Lower lobe of right lung (tissue), 2 donors: ENCODE results near the gene ASTN2. TPM values are rescaled to one million over a fixed set of nuclear protein-coding genes. Genes with fewer than 3 reads are reported as not detected.

ENCODE experiments used
- ATAC-seq, 2 donors: fragments of 200-7000 bp; cut with Tn5 transposase; one replicate each; pipeline ENCODE4 v1.9.1; 2020 to 2022; ENCODE audit warnings: mild to moderate bottlenecking in 2 of 2, moderate library complexity in 2 of 2
- DNase-seq: peaks from one replicate; pipeline ENCODE4 v3.0.0-alpha.2; 2020
- H3K27ac ChIP-seq: fragments of 200-600 bp; one replicate; pipeline ENCODE4 v1.8.0; 2022
- H3K27me3 ChIP-seq: fragments of 200-600 bp; one replicate; pipeline ENCODE4 v1.8.0; 2022; ENCODE audit warnings: low read depth
- H3K36me3 ChIP-seq: fragments of 200-600 bp; one replicate; pipeline ENCODE4 v1.8.0; 2022; ENCODE audit warnings: mild to moderate bottlenecking
- H3K4me1 ChIP-seq: fragments of 200-600 bp; one replicate; pipeline ENCODE4 v1.8.0; 2022
- H3K4me3 ChIP-seq: fragments of 200-600 bp; one replicate; pipeline ENCODE4 v1.8.0; 2022; ENCODE audit warnings: mild to moderate bottlenecking
- H3K9me3 ChIP-seq: fragments of 200-600 bp; one replicate; pipeline ENCODE4 v1.8.0; 2022
- intact Hi-C: fragments of 100-400 bp; cut with DNase I; formaldehyde crosslinking; loops from one replicate; pipeline ENCODE4 v1.11.0; 2022
- total RNA-seq: library from RNA; stranded (reverse); fragmentation: NEBNext Ultra II Directional; extraction: Animal tissue kit (Norgen Biotek cat#: 25700); gene quantifications from one replicate; pipeline ENCODE4 v1.2.1, GENCODE V29; 2021
- TF ChIP-seq, protein P1 (sequence below): fragments of 200-600 bp; IDR thresholded peaks from one replicate; pipeline ENCODE4 v1.8.0; 2022; ENCODE audit warnings: antibody characterized with exemption, mild to moderate bottlenecking
- donor health status: DM: no; HTN: yes; CAD: no; lungs with severe emphysema.

Gene ASTN2
- total RNA-seq, 1 donor from 2014 or later, result 4.3 TPM

GRCh38 chr9:116546711-116547581, 867.9 kb downstream of the ASTN2 start:
- no peak overlapping the region for H3K27ac ChIP-seq
- H3K27me3 ChIP-seq, result no peaks in the 10 kb centered on the region
- no peak overlapping the region for H3K4me3 ChIP-seq
- ATAC-seq (no peak), DNase-seq (no peak)
- intact Hi-C loops, result no loop called here
- no peaks in the 10 kb centered on the region for H3K36me3 ChIP-seq
- TF ChIP-seq, protein P1, sequence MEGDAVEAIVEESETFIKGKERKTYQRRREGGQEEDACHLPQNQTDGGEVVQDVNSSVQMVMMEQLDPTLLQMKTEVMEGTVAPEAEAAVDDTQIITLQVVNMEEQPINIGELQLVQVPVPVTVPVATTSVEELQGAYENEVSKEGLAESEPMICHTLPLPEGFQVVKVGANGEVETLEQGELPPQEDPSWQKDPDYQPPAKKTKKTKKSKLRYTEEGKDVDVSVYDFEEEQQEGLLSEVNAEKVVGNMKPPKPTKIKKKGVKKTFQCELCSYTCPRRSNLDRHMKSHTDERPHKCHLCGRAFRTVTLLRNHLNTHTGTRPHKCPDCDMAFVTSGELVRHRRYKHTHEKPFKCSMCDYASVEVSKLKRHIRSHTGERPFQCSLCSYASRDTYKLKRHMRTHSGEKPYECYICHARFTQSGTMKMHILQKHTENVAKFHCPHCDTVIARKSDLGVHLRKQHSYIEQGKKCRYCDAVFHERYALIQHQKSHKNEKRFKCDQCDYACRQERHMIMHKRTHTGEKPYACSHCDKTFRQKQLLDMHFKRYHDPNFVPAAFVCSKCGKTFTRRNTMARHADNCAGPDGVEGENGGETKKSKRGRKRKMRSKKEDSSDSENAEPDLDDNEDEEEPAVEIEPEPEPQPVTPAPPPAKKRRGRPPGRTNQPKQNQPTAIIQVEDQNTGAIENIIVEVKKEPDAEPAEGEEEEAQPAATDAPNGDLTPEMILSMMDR, result no peak
- H3K9me3 ChIP-seq, result no peaks in the 10 kb centered on the region
- peaks cover 21% of the 10 kb centered on the region for H3K4me1 ChIP-seq

GRCh38 chr9:116544896-116545295, 870.0 kb downstream of the ASTN2 start:
- TF ChIP-seq, protein P1, result no peak
- H3K27me3 ChIP-seq, result no peaks in the 10 kb centered on the region
- H3K36me3 ChIP-seq, result no peaks in the 10 kb centered on the region
- no peak for DNase-seq
- H3K4me1 ChIP-seq, result peaks cover 8% of the 10 kb centered on the region
- no peak overlapping the region for H3K27ac ChIP-seq
- no peak overlapping the region for H3K4me3 ChIP-seq
- intact Hi-C loops, result no loop called here
- H3K9me3 ChIP-seq, result no peaks in the 10 kb centered on the region
- ATAC-seq, result no peak

DNA sequence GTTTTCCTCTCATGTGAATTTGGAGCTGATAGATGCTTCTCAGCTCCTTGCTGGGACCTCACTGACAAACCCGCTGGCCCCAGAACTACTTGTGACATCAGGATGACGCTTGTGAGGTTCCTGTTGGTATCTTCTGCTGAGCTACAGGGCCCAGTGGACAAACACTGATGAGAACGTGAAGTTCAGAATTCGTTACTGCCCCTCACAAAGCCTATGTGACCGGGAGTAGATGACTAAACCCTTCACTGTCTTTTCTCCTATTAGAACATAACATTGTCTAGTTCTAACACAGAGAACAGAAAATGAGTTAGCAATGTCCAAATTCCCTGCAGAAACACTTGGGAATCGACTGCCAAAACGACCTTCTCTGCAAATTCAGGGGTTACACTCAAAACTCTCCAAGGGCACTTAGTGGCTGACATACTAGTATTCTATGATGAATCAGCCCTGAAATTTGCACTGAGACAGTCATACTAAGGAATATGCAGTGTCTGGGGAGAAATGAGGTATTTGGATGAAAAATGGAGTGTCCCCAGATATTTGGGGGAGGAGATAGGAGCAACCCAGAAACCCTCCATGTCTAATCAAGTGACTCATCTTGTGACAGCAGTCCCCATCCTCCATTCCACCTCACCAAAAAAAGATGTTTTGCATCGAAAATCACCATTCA, 871.0 kb downstream of the ASTN2 start:
- intact Hi-C loops, result no loop called here
- no peak overlapping the region for H3K27ac ChIP-seq
- TF ChIP-seq, protein P1, result no peak

DNA sequence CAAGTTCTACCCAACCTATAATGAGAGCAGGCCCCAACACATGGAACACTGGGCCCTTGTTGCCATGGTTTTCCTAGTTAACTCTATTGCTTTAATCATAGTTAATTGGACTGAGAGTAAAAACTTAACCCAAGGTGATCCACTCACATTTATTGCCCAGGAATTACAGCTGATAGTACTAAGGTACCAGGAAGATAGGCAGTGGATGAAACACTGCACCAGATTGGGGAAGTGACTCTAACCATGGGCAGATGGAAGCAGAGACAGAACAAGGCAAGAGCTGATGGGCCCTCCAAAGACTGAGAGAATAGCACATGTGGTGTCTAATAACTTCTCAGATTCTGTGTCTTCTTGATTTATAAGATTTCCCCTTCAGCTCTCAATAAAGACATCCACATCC, 873.5 kb downstream of the ASTN2 start:
- Histone ChIP-seq H3K4me1 (no peaks in the 10 kb centered on the region), H3K9me3 (no peaks in the 10 kb centered on the region), H3K36me3 (no peaks in the 10 kb centered on the region), H3K27ac (no peak overlapping the region), H3K4me3 (no peak overlapping the region), H3K27me3 (no peaks in the 10 kb centered on the region)
- intact Hi-C loops, result no loop called here
- TF ChIP-seq, protein P1, result no peak
- DNase-seq (no peak), ATAC-seq (no peak)

More for the DNA sequence above, 871.0 kb downstream of the ASTN2 start:
- peaks cover 3% of the 10 kb centered on the region for H3K4me1 ChIP-seq
- ATAC-seq, result no peak
- no peaks in the 10 kb centered on the region for H3K27me3 ChIP-seq
- DNase-seq, result no peak
- no peaks in the 10 kb centered on the region for H3K36me3 ChIP-seq
- no peaks in the 10 kb centered on the region for H3K9me3 ChIP-seq
- no peak overlapping the region for H3K4me3 ChIP-seq

DNA sequence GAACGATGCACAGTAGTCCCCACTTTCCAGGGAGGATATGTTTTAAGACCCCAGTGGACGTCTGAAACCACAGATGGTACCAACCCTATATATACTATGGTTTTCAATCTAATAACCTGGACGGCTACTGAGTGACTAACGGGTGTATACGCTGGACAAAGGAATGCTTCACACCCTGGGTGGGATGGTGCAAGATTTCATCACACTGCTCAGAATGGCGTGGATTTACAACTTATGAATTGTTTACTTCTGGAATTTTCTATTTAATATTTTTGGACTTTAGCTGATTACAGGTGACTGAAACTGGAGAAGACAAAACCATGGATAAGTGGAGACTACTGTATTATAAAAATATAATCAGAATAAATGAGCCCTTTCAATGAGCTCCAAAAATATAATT, 875.3 kb downstream of the ASTN2 start:
- TF ChIP-seq, protein P1, result no peak
- Histone ChIP-seq H3K4me1 (no peaks in the 10 kb centered on the region), H3K27me3 (no peaks in the 10 kb centered on the region), H3K9me3 (no peaks in the 10 kb centered on the region), H3K27ac (no peak overlapping the region), H3K36me3 (no peaks in the 10 kb centered on the region), H3K4me3 (no peak overlapping the region)
- DNase-seq, result no peak
- intact Hi-C loops, result no loop called here
- ATAC-seq, result no peak
